BJ (cell line): ENCODE measurements around the gene SDHC. TPM values are rescaled to one million over a fixed set of nuclear protein-coding genes. Genes with fewer than 3 reads are reported as not detected.

Experiments
- CTCF ChIA-PET: fragments of 350-600 bp; formaldehyde crosslinking; extraction: SDS; loops from one replicate; lab custom pipeline; 2021; ENCODE audit warnings: antibody characterized with exemption, inconsistent platforms; lab: Yijun Ruan, JAX
- POLR2A ChIA-PET: fragments of 300-600 bp; sonication (Branson Sonifier 250); formaldehyde crosslinking; extraction: SDS; loops from one replicate; lab custom pipeline; 2021; ENCODE audit warnings: antibody characterized with exemption; lab: Charles Lee
- DNase-seq: peaks from one replicate; pipeline ENCODE4 v3.0.0-alpha.2; 2011; ENCODE audit warnings: low read depth
- H3K27me3 ChIP-seq: 2 replicates; pipeline ENCODE4 v1.6.0; 2011; ENCODE audit warnings: low read length; ENCODE audit not compliant: control insufficient read depth, insufficient read depth
- H3K36me3 ChIP-seq: 2 replicates; pipeline ENCODE4 v1.5.1; 2011; ENCODE audit warnings: low read length; ENCODE audit not compliant: control insufficient read depth, insufficient read depth
- H3K4me3 ChIP-seq: 2 replicates; pipeline ENCODE4 v1.5.1; 2011; ENCODE audit warnings: low read depth, mild to moderate bottlenecking, control low read depth, low read length
- polyA plus RNA-seq: library from polyadenylated mRNA; depleted of rRNA; stranded (reverse); fragments of >200 nt; gene quantifications from 2 replicates; pipeline ENCODE4 v1.2.3, GENCODE V29; 2011
- TF ChIP-seq, protein P1 (sequence below): IDR thresholded peaks from 2 replicates; pipeline ENCODE4 v1.5.1; 2011; ENCODE audit warnings: low read depth, mild to moderate bottlenecking, control low read depth, inconsistent platforms, low read length, moderate library complexity; ENCODE audit not compliant: insufficient read depth

SDHC gene
- polyA plus RNA-seq, 1 experiment = 275 TPM

DNA sequence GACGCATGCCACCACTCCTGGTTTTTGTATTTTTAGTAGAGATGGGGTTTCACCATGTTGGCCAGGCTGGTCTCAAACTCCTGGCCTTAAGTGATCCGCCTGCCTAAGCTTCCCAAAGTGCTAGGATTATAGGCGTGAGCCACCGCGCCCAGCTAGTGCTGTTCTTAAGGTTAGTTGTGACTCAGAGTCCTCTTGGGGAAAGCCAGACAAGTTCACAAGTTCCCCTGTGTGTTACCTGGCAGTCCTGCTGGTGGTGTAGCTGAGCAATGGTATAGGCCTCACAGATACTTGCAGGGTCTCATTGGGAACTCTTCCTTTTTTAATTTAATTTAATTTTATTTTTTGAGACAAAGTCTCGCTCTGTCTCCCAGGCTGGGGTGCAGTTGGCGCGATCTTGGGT lies 42.9 kb downstream of the SDHC start:
- Histone ChIP-seq H3K27me3 (no peaks in the 10 kb centered on the region), H3K4me3 (no peak overlapping the region), H3K36me3 (peaks cover 1% of the 10 kb centered on the region; the same call in 1 of the 2 replicates)
- DNase-seq = no peak
- ChIA-PET POLR2A (interaction anchor here (0.8 kb wide), 1 partner anchor 54 kb away, joined by 16 read pairs; no protein-coding TSS in a partner anchor), CTCF (interaction anchor here (1.2 to 1.3 kb wide), 2 partner anchors 25 kb away, joined by 3 read pairs; no protein-coding TSS in a partner anchor)
- TF ChIP-seq, protein P1, sequence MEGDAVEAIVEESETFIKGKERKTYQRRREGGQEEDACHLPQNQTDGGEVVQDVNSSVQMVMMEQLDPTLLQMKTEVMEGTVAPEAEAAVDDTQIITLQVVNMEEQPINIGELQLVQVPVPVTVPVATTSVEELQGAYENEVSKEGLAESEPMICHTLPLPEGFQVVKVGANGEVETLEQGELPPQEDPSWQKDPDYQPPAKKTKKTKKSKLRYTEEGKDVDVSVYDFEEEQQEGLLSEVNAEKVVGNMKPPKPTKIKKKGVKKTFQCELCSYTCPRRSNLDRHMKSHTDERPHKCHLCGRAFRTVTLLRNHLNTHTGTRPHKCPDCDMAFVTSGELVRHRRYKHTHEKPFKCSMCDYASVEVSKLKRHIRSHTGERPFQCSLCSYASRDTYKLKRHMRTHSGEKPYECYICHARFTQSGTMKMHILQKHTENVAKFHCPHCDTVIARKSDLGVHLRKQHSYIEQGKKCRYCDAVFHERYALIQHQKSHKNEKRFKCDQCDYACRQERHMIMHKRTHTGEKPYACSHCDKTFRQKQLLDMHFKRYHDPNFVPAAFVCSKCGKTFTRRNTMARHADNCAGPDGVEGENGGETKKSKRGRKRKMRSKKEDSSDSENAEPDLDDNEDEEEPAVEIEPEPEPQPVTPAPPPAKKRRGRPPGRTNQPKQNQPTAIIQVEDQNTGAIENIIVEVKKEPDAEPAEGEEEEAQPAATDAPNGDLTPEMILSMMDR = no peak

- POLR2A ChIA-PET = no interaction called here
- H3K27me3 ChIP-seq = no peaks in the 10 kb centered on the region
- TF ChIP-seq, protein P1 = no peak
- CTCF ChIA-PET = interaction anchor here (1.0 kb wide), 1 partner anchor 14 kb away, joined by 3 read pairs; no protein-coding TSS in a partner anchor
- H3K36me3 ChIP-seq = peaks cover 1% of the 10 kb centered on the region; the same call in 1 of the 2 replicates
- DNase-seq = no peak
- no peak overlapping the region for H3K4me3 ChIP-seq
Measured at GRCh38 chr1:161359291-161359690, 45.1 kb downstream of the SDHC start.

- H3K36me3 ChIP-seq = peaks cover 3% of the 10 kb centered on the region; the same call in 1 of the 2 replicates
- POLR2A ChIA-PET = no interaction called here
- DNase-seq = no peak
- no peaks in the 10 kb centered on the region for H3K27me3 ChIP-seq
- no peak overlapping the region for H3K4me3 ChIP-seq
- TF ChIP-seq, protein P1 = no peak
- CTCF ChIA-PET = interaction anchor here (1.6 to 1.8 kb wide), 2 partner anchors 9 to 18 kb away, joined by 4 to 5 read pairs; no protein-coding TSS in a partner anchor
Measured at GRCh38 chr1:161364332-161364731, 50.2 kb downstream of the SDHC start.

GRCh38 chr1:161365207-161365606 lies 51.0 kb downstream of the SDHC start:
- peaks cover 3% of the 10 kb centered on the region; the same call in 1 of the 2 replicates for H3K36me3 ChIP-seq
- ChIA-PET CTCF (no interaction called here), POLR2A (no interaction called here)
- no peaks in the 10 kb centered on the region for H3K27me3 ChIP-seq
- no peak for DNase-seq
- TF ChIP-seq, protein P1 = no peak
- H3K4me3 ChIP-seq = no peak overlapping the region

- peaks cover 3% of the 10 kb centered on the region; the same call in 1 of the 2 replicates for H3K36me3 ChIP-seq
- ChIA-PET CTCF (interaction anchor here (0.8 to 6.0 kb wide), 3 partner anchors 13 to 202 kb away, joined by 3 to 54 read pairs (median 3); no protein-coding TSS in a partner anchor), POLR2A (no interaction called here)
- no peak within 1 kb of the TSS for H3K4me3 ChIP-seq
- TF ChIP-seq, protein P1 = no peak
- no peaks in the 10 kb centered on the region for H3K27me3 ChIP-seq
- DNase-seq = no peak
Measured at GRCh38 chr1:161367684-161368400, 53.7 kb downstream of the SDHC start, which contains the start of gene CFAP126. TSS of gene CFAP126 (minus strand) at chr1:161367876. CDS start at chr1:161367868, 8 bp downstream.
